SK-N-MC (cell line): Measurements from ENCODE around the gene ATP6V0A4.

ENCODE experiments used
- DNase-seq: peaks from one replicate; pipeline ENCODE4 v3.0.0-alpha.2; 2011; ENCODE audit warnings: low read depth, low spot score
- H3K27ac ChIP-seq: fragments of 200-600 bp; sonication (generic); 2 replicates; pipeline ENCODE4 v1.5.1; 2016; ENCODE audit warnings: mixed run types
- H3K36me3 ChIP-seq: fragments of 200-600 bp; sonication (generic); 2 replicates; pipeline ENCODE4 v1.6.1; 2017; ENCODE audit warnings: antibody characterized with exemption, low read length, mixed read lengths; ENCODE audit not compliant: insufficient read depth
- H3K4me3 ChIP-seq: fragments of 200-600 bp; sonication (generic); 2 replicates; pipeline ENCODE4 v1.5.1; 2016
- H3K9ac ChIP-seq: fragments of 200-600 bp; sonication (generic); 2 replicates; pipeline ENCODE4 v1.8.0; 2017; ENCODE audit warnings: mixed run types, mixed read lengths; ENCODE audit not compliant: insufficient read length
- H3K9me3 ChIP-seq: fragments of 200-600 bp; sonication (generic); 2 replicates; pipeline ENCODE4 v1.6.1; 2017; ENCODE audit warnings: low read depth, mild to moderate bottlenecking, antibody characterized with exemption, low read length, moderate library complexity, mixed read lengths
- EZH2 ChIP-seq: fragments of 200-600 bp; sonication (generic); IDR thresholded peaks from one replicate; pipeline ENCODE4 v1.6.1; 2017; ENCODE audit warnings: antibody characterized with exemption
- FOXP2 ChIP-seq: optimal IDR thresholded peaks from 2 replicates; pipeline ENCODE3; 2011; ENCODE audit warnings: mild to moderate bottlenecking, moderate library complexity; ENCODE audit not compliant: insufficient read depth; ENCODE audit errors: extremely low read length, control extremely low read depth
- POLR2AphosphoS5 ChIP-seq: IDR thresholded peaks from 2 replicates; pipeline ENCODE4 v1.6.1; 2012; ENCODE audit warnings: mild to moderate bottlenecking, low read depth, low read length, borderline replicate concordance

The ATP6V0A4 gene

GRCh38 chr7:138665249-138665648 lies 132.7 kb downstream of the ATP6V0A4 start:
- H3K4me3 ChIP-seq, result no peak overlapping the region
- H3K27ac ChIP-seq, result no peak overlapping the region
- no peak for DNase-seq
- no peaks in the 10 kb centered on the region for H3K9me3 ChIP-seq
- H3K36me3 ChIP-seq, result no peaks in the 10 kb centered on the region
- TF ChIP-seq FOXP2 (no peak), POLR2AphosphoS5 (no peak), EZH2 (no peak)
- no peak overlapping the region for H3K9ac ChIP-seq

- no peak overlapping the region for H3K9ac ChIP-seq
- no peak overlapping the region for H3K27ac ChIP-seq
- no peaks in the 10 kb centered on the region for H3K36me3 ChIP-seq
- no peak for DNase-seq
- no peak overlapping the region for H3K4me3 ChIP-seq
- no peak for TF ChIP-seq FOXP2
- TF ChIP-seq POLR2AphosphoS5, result no peak
- TF ChIP-seq EZH2, result no peak
- H3K9me3 ChIP-seq, result no peaks in the 10 kb centered on the region
Observed at GRCh38 chr7:138663725-138664710, 134.0 kb downstream of the ATP6V0A4 start.

GRCh38 chr7:138662991-138663320 lies 135.0 kb downstream of the ATP6V0A4 start:
- no peak overlapping the region for H3K9ac ChIP-seq
- no peak for TF ChIP-seq EZH2
- no peak for TF ChIP-seq FOXP2
- no peak for TF ChIP-seq POLR2AphosphoS5
- DNase-seq, result no peak

GRCh38 chr7:138662076-138662990 lies 135.7 kb downstream of the ATP6V0A4 start:
- Histone ChIP-seq H3K36me3 (no peaks in the 10 kb centered on the region), H3K27ac (no peak overlapping the region), H3K4me3 (no peak overlapping the region), H3K9ac (no peak overlapping the region), H3K9me3 (no peaks in the 10 kb centered on the region)
- TF ChIP-seq FOXP2 (no peak), EZH2 (no peak), POLR2AphosphoS5 (no peak)
- no peak for DNase-seq

More at GRCh38 chr7:138662991-138663320, 135.0 kb downstream of the ATP6V0A4 start:
- H3K9me3 ChIP-seq, result no peaks in the 10 kb centered on the region
- H3K27ac ChIP-seq, result no peak overlapping the region
- no peak overlapping the region for H3K4me3 ChIP-seq
- H3K36me3 ChIP-seq, result no peaks in the 10 kb centered on the region

- Histone ChIP-seq H3K9ac (no peak overlapping the region), H3K4me3 (no peak overlapping the region), H3K27ac (no peak overlapping the region), H3K9me3 (no peaks in the 10 kb centered on the region), H3K36me3 (no peaks in the 10 kb centered on the region)
- no peak for DNase-seq
- TF ChIP-seq POLR2AphosphoS5 (no peak), EZH2 (no peak), FOXP2 (no peak)
Observed at GRCh38 chr7:138661069-138661635, 136.8 kb downstream of the ATP6V0A4 start.

- H3K4me3 ChIP-seq, result no peak overlapping the region
- DNase-seq, result no peak
- no peaks in the 10 kb centered on the region for H3K9me3 ChIP-seq
- no peak overlapping the region for H3K9ac ChIP-seq
- no peak overlapping the region for H3K27ac ChIP-seq
- TF ChIP-seq POLR2AphosphoS5, result no peak
- no peak for TF ChIP-seq EZH2
- no peak for TF ChIP-seq FOXP2
- no peaks in the 10 kb centered on the region for H3K36me3 ChIP-seq
Observed at GRCh38 chr7:138658889-138659288, 139.1 kb downstream of the ATP6V0A4 start.

GRCh38 chr7:138657854-138658386 lies 140.1 kb downstream of the ATP6V0A4 start:
- TF ChIP-seq FOXP2 (no peak), POLR2AphosphoS5 (no peak), EZH2 (no peak)

GRCh38 chr7:138656952-138657351 lies 141.0 kb downstream of the ATP6V0A4 start:
- no peak overlapping the region for H3K9ac ChIP-seq
- no peaks in the 10 kb centered on the region for H3K9me3 ChIP-seq
- H3K36me3 ChIP-seq, result no peaks in the 10 kb centered on the region
- no peak overlapping the region for H3K27ac ChIP-seq
- no peak for DNase-seq
- no peak for TF ChIP-seq POLR2AphosphoS5
- no peak for TF ChIP-seq EZH2
- no peak for TF ChIP-seq FOXP2
- no peak overlapping the region for H3K4me3 ChIP-seq

More at GRCh38 chr7:138657854-138658386, 140.1 kb downstream of the ATP6V0A4 start:
- Histone ChIP-seq H3K4me3 (no peak overlapping the region), H3K36me3 (no peaks in the 10 kb centered on the region), H3K27ac (no peak overlapping the region), H3K9me3 (no peaks in the 10 kb centered on the region), H3K9ac (no peak overlapping the region)
- DNase-seq, result no peak
